Measurements from ENCODE around the gene FAM83D.

- TF ChIP-seq CTCF (IDR thresholded peaks at IDR 0.05) (no peak), POLR2A (IDR thresholded peaks at IDR 0.05) (no peak)
These were observed 47.4 kb upstream of the FAM83D start for GRCh38 chr20:38878866-38879265.
